ENCODE data around the gene BFSP2. TPM values are rescaled to one million over a fixed set of nuclear protein-coding genes. Genes with fewer than 3 reads are reported as not detected.

Gene BFSP2
- polyA plus RNA-seq, 1 experiment: not detected

DNA sequence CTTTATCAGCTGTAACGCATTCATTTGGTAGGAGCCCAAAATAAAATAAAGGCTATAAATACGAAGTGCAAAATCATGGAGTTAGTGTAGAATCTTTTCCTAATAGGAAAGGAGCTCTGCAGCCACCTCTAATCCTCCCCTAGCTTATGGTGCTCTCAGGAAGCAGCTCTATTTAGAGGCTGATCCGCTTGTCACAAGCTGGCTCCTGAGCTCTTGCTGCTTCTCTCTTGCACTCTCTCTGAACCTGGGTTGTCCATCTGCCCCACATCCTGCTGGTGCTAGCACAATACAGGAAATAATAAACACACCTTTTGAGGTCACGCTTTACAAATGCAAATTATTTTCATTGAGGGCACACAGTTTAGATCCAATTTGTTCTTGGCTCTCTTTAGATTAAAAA, 37.3 kb upstream of the BFSP2 start:
- no peak overlapping the region for H3K4me3 ChIP-seq (ENCODE audit: low read depth, low read length)
- TF ChIP-seq, protein P1, sequence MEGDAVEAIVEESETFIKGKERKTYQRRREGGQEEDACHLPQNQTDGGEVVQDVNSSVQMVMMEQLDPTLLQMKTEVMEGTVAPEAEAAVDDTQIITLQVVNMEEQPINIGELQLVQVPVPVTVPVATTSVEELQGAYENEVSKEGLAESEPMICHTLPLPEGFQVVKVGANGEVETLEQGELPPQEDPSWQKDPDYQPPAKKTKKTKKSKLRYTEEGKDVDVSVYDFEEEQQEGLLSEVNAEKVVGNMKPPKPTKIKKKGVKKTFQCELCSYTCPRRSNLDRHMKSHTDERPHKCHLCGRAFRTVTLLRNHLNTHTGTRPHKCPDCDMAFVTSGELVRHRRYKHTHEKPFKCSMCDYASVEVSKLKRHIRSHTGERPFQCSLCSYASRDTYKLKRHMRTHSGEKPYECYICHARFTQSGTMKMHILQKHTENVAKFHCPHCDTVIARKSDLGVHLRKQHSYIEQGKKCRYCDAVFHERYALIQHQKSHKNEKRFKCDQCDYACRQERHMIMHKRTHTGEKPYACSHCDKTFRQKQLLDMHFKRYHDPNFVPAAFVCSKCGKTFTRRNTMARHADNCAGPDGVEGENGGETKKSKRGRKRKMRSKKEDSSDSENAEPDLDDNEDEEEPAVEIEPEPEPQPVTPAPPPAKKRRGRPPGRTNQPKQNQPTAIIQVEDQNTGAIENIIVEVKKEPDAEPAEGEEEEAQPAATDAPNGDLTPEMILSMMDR (IDR thresholded peaks at IDR 0.05; ENCODE audit: insufficient read depth, low read depth, low read length): no peak
- 0 out of 2 replicates have a peak, but pooled peaks cover 1% of the 10 kb centered on the region for H3K27me3 ChIP-seq (ENCODE audit: control insufficient read depth, insufficient read depth, low read length)
- POLR2A ChIA-PET: no interaction called here
- no peaks in the 10 kb centered on the region for H3K36me3 ChIP-seq (ENCODE audit: control insufficient read depth, insufficient read depth, low read length)
- CTCF ChIA-PET: no interaction called here
- no peak for DNase-seq (ENCODE audit: low read depth)

- Histone ChIP-seq H3K27me3 (ENCODE audit: control insufficient read depth, insufficient read depth, low read length) (no peaks in the 10 kb centered on the region), H3K4me3 (ENCODE audit: low read depth, low read length) (no peak overlapping the region), H3K36me3 (ENCODE audit: control insufficient read depth, insufficient read depth, low read length) (no peaks in the 10 kb centered on the region)
- TF ChIP-seq, protein P1 (IDR thresholded peaks at IDR 0.05; ENCODE audit: insufficient read depth, low read depth, low read length): no peak
- CTCF ChIA-PET: interaction anchor here (1.5 kb wide), 1 partner anchor 13 kb away, joined by 3 read pairs; no protein-coding TSS in a partner anchor
- POLR2A ChIA-PET: no interaction called here
- no peak for DNase-seq (ENCODE audit: low read depth)
These were observed 35.2 kb upstream of the BFSP2 start for GRCh38 chr3:133364704-133365103.

- CTCF ChIA-PET: no interaction called here
- TF ChIP-seq, protein P1 (IDR thresholded peaks at IDR 0.05; ENCODE audit: insufficient read depth, low read depth, low read length): no peak
These were observed 32.9 kb upstream of the BFSP2 start for GRCh38 chr3:133366921-133367320.

GRCh38 chr3:133367403-133367802, 32.5 kb upstream of the BFSP2 start:
- TF ChIP-seq, protein P1 (IDR thresholded peaks at IDR 0.05; ENCODE audit: insufficient read depth, low read depth, low read length): no peak
- Histone ChIP-seq H3K36me3 (ENCODE audit: control insufficient read depth, insufficient read depth, low read length) (no peaks in the 10 kb centered on the region), H3K27me3 (ENCODE audit: control insufficient read depth, insufficient read depth, low read length) (no peaks in the 10 kb centered on the region), H3K4me3 (ENCODE audit: low read depth, low read length) (no peak overlapping the region)
- ChIA-PET POLR2A (no interaction called here), CTCF (interaction anchor here (1.6 kb wide), 1 partner anchor 636 kb away, joined by 4 read pairs; no protein-coding TSS in a partner anchor)
- no peak for DNase-seq (ENCODE audit: low read depth)

More at GRCh38 chr3:133366921-133367320, 32.9 kb upstream of the BFSP2 start:
- no peaks in the 10 kb centered on the region for H3K27me3 ChIP-seq (ENCODE audit: control insufficient read depth, insufficient read depth, low read length)
- POLR2A ChIA-PET: no interaction called here
- no peak for DNase-seq (ENCODE audit: low read depth)
- no peaks in the 10 kb centered on the region for H3K36me3 ChIP-seq (ENCODE audit: control insufficient read depth, insufficient read depth, low read length)
- H3K4me3 ChIP-seq (ENCODE audit: low read depth, low read length): no peak overlapping the region

DNA sequence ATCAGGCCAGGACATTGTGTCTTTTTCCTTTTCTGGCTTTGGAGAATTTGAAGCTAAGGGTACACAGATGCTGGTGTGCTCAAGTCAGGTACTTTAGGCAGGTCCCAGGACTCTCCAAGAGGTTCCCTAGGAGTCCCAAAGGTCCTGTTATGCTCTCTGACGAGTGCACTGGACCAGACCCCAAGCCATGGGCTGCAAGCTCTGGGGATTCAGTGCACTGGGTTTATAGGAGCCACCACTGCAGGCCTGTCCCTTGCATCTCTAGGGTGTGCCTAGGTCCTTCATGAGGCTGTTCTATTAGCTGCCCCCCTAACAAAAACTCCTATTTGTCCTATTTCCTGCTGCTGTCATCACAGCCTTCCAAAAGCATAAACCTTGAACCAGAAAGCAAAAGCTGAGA, 31.9 kb upstream of the BFSP2 start:
- ChIA-PET POLR2A (no interaction called here), CTCF (interaction anchor here (0.9 to 1.6 kb wide), 2 partner anchors 637 to 644 kb away, joined by 3 to 4 read pairs; no protein-coding TSS in a partner anchor)
- DNase-seq (ENCODE audit: low read depth): no peak
- no peaks in the 10 kb centered on the region for H3K27me3 ChIP-seq (ENCODE audit: control insufficient read depth, insufficient read depth, low read length)
- TF ChIP-seq, protein P1 (IDR thresholded peaks at IDR 0.05; ENCODE audit: insufficient read depth, low read depth, low read length): no peak
- H3K4me3 ChIP-seq (ENCODE audit: low read depth, low read length): no peak overlapping the region
- H3K36me3 ChIP-seq (ENCODE audit: control insufficient read depth, insufficient read depth, low read length): no peaks in the 10 kb centered on the region

All from BJ (cell line).